ENCODE data around the gene FLNA.

DNA sequence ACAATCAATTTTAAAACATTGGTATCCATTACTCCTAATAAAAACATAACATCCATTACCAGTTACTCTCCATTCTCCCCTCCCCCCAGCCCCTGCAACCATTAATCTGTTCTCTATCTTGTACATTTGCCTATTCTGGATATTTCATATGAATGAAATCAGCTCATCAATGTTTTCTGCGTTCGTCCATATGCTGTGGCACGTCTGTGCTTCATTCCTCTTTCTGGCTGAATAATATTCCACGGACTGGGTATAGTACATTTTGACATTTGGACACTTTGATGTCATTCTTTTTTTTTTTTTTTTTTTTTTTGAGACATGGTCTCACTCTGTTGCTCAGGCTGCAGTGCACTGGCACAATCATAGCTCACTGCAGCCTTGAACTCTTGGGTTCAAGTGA lies 29.4 kb upstream of the FLNA start:
- TF ChIP-seq, protein P1, sequence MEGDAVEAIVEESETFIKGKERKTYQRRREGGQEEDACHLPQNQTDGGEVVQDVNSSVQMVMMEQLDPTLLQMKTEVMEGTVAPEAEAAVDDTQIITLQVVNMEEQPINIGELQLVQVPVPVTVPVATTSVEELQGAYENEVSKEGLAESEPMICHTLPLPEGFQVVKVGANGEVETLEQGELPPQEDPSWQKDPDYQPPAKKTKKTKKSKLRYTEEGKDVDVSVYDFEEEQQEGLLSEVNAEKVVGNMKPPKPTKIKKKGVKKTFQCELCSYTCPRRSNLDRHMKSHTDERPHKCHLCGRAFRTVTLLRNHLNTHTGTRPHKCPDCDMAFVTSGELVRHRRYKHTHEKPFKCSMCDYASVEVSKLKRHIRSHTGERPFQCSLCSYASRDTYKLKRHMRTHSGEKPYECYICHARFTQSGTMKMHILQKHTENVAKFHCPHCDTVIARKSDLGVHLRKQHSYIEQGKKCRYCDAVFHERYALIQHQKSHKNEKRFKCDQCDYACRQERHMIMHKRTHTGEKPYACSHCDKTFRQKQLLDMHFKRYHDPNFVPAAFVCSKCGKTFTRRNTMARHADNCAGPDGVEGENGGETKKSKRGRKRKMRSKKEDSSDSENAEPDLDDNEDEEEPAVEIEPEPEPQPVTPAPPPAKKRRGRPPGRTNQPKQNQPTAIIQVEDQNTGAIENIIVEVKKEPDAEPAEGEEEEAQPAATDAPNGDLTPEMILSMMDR (IDR thresholded peaks at IDR 0.05) = no peak
- no peak for TF ChIP-seq POLR2A (IDR thresholded peaks at IDR 0.05)
